Mucosa of stomach (tissue), 1 donor: Measurements from ENCODE around the gene EPC2.
"Not testable (repeated sequence)": the region's sequence is repeated elsewhere in the genome, so short reads cannot be mapped to it uniquely, and the experiment has no call there.

Experiments
- H3K27me3 ChIP-seq: one replicate; pipeline ENCODE4 v1.7.0; 2013; ENCODE audit warnings: mild to moderate bottlenecking, low read length; ENCODE audit not compliant: control insufficient read depth, insufficient read depth
- H3K36me3 ChIP-seq: one replicate; pipeline ENCODE4 v1.7.0; 2013; ENCODE audit warnings: low read length; ENCODE audit not compliant: control insufficient read depth, insufficient read depth
- H3K4me1 ChIP-seq: one replicate; pipeline ENCODE4 v1.7.0; 2013; ENCODE audit warnings: mild to moderate bottlenecking, low read length; ENCODE audit not compliant: control insufficient read depth, insufficient read depth
- H3K4me3 ChIP-seq: one replicate; pipeline ENCODE4 v1.7.0; 2013; ENCODE audit warnings: low read length
- H3K9ac ChIP-seq: one replicate; pipeline ENCODE4 v1.7.0; 2013; ENCODE audit warnings: mild to moderate bottlenecking, low read length, moderate library complexity
- H3K9me3 ChIP-seq: one replicate; pipeline ENCODE4 v1.7.0; 2013; ENCODE audit warnings: mild to moderate bottlenecking, low read length, moderate library complexity; ENCODE audit not compliant: control insufficient read depth
- donor health status: Pancreatic carcinoma.

Gene EPC2

DNA sequence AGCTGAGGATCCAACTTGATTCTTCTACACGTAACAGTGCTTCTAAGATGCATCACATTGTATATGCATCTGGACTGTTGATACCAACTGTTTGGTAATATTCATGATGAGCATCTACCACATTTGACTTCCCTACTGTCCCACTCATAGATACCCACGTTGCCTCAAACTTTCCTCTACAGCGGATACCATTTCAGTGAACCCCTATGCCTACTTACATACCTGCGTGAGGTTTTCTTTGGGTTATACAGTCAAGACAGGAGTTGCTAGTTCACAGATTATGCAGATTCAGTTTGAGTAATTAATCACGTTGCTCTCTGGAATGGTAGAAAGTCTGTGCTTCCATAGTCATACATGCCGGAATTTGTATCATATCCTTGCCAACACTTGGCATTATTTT lies 40.0 kb downstream of the EPC2 start:
- H3K9ac ChIP-seq: no peak overlapping the region
- H3K9me3 ChIP-seq: no peaks in the 10 kb centered on the region
- H3K27me3 ChIP-seq: no peaks in the 10 kb centered on the region
- H3K4me3 ChIP-seq: no peak overlapping the region
- no peaks in the 10 kb centered on the region for H3K4me1 ChIP-seq
- H3K36me3 ChIP-seq: no peaks in the 10 kb centered on the region

GRCh38 chr2:148687543-148687942 lies 43.0 kb downstream of the EPC2 start:
- Histone ChIP-seq H3K9ac (no peak overlapping the region), H3K4me1 (no peaks in the 10 kb centered on the region), H3K36me3 (no peaks in the 10 kb centered on the region), H3K4me3 (no peak overlapping the region), H3K9me3 (no peaks in the 10 kb centered on the region), H3K27me3 (no peaks in the 10 kb centered on the region)

GRCh38 chr2:148688011-148688410 lies 43.5 kb downstream of the EPC2 start:
- not testable (repeated sequence) for H3K4me3 ChIP-seq, H3K9ac ChIP-seq, H3K27me3 ChIP-seq, H3K4me1 ChIP-seq, H3K36me3 ChIP-seq, H3K9me3 ChIP-seq

- Histone ChIP-seq H3K4me1 (peaks cover 8% of the 10 kb centered on the region), H3K4me3 (no peak overlapping the region), H3K9me3 (peaks cover 5% of the 10 kb centered on the region), H3K27me3 (no peaks in the 10 kb centered on the region), H3K36me3 (no peaks in the 10 kb centered on the region), H3K9ac (no peak overlapping the region)
These were observed 52.4 kb downstream of the EPC2 start for GRCh38 chr2:148696985-148697384.

GRCh38 chr2:148699830-148700229 lies 55.3 kb downstream of the EPC2 start:
- no peak overlapping the region for H3K4me3 ChIP-seq
- no peaks in the 10 kb centered on the region for H3K36me3 ChIP-seq
- no peaks in the 10 kb centered on the region for H3K27me3 ChIP-seq
- H3K4me1 ChIP-seq: no peaks in the 10 kb centered on the region
- no peak overlapping the region for H3K9ac ChIP-seq
- H3K9me3 ChIP-seq: peaks cover 5% of the 10 kb centered on the region

- Histone ChIP-seq H3K27me3 (no peaks in the 10 kb centered on the region), H3K36me3 (no peaks in the 10 kb centered on the region), H3K9ac (no peak overlapping the region), H3K4me1 (no peaks in the 10 kb centered on the region), H3K4me3 (no peak overlapping the region), H3K9me3 (peaks cover 5% of the 10 kb centered on the region)
These were observed 56.5 kb downstream of the EPC2 start for GRCh38 chr2:148701039-148701438.

GRCh38 chr2:148701877-148702276 lies 57.3 kb downstream of the EPC2 start:
- Histone ChIP-seq H3K36me3 (no peaks in the 10 kb centered on the region), H3K4me1 (no peaks in the 10 kb centered on the region), H3K27me3 (no peaks in the 10 kb centered on the region), H3K9ac (no peak overlapping the region), H3K9me3 (peaks cover 5% of the 10 kb centered on the region), H3K4me3 (no peak overlapping the region)

DNA sequence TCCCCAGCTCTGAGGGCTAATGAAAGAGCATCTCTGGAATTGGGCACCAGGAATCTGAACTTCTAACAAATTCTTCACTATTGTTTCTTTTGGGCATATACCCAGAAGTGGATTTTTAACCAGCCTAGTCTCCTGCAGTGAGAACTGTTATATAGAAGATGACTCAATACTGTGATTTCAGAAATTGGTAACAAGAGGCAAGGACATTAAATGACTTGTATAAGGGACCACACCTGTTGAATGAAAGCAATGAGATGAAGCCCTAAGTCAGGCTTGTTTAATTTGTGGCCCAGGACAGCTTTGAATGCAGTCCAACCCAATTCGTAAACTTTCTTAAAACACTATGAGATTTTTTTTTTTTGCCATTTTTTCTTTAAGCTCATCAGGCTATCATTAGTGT lies 57.9 kb downstream of the EPC2 start:
- no peaks in the 10 kb centered on the region for H3K27me3 ChIP-seq
- peaks cover 5% of the 10 kb centered on the region for H3K9me3 ChIP-seq
- H3K4me1 ChIP-seq: no peaks in the 10 kb centered on the region
- no peaks in the 10 kb centered on the region for H3K36me3 ChIP-seq
- H3K9ac ChIP-seq: no peak overlapping the region
- H3K4me3 ChIP-seq: no peak overlapping the region

GRCh38 chr2:148704247-148704646 lies 59.7 kb downstream of the EPC2 start:
- Histone ChIP-seq H3K27me3 (no peaks in the 10 kb centered on the region), H3K36me3 (no peaks in the 10 kb centered on the region), H3K4me1 (no peaks in the 10 kb centered on the region), H3K9ac (no peak overlapping the region), H3K4me3 (no peak overlapping the region), H3K9me3 (peaks cover 5% of the 10 kb centered on the region)

DNA sequence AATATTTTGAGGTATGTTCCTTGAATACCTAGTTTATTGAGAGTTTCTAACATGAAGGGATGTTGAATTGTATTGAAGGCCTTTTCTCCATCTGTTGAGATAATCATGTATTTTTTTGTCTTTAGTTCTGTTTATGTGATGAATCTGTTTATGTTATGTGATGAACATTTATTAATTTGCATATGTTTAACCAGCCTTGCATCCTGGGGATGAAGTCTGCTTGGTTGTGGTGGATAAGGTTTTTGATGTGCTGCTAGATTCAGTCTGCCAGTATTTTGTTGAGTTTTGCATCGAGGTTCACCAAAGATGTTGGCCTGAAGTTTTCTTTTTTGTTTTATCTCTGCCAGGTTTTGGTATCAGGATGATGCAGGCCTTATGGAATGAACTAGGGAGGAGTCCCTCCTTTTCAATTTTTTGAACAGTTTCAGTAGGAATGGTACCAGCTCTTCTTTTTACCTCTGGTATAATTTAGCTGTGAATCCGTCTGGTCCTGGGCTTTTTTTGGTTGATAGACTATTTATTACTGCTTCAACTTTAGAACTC lies 71.9 kb downstream of the EPC2 start:
- Histone ChIP-seq H3K4me3 (no peak overlapping the region), H3K27me3 (no peaks in the 10 kb centered on the region), H3K9ac (no peak overlapping the region), H3K4me1 (peaks cover 21% of the 10 kb centered on the region), H3K9me3 (no peaks in the 10 kb centered on the region), H3K36me3 (no peaks in the 10 kb centered on the region)

GRCh38 chr2:148718039-148718438 lies 73.5 kb downstream of the EPC2 start:
- H3K36me3 ChIP-seq: no peaks in the 10 kb centered on the region
- H3K9ac ChIP-seq: no peak overlapping the region
- peaks cover 22% of the 10 kb centered on the region for H3K4me1 ChIP-seq
- H3K9me3 ChIP-seq: no peaks in the 10 kb centered on the region
- H3K4me3 ChIP-seq: no peak overlapping the region
- no peaks in the 10 kb centered on the region for H3K27me3 ChIP-seq

DNA sequence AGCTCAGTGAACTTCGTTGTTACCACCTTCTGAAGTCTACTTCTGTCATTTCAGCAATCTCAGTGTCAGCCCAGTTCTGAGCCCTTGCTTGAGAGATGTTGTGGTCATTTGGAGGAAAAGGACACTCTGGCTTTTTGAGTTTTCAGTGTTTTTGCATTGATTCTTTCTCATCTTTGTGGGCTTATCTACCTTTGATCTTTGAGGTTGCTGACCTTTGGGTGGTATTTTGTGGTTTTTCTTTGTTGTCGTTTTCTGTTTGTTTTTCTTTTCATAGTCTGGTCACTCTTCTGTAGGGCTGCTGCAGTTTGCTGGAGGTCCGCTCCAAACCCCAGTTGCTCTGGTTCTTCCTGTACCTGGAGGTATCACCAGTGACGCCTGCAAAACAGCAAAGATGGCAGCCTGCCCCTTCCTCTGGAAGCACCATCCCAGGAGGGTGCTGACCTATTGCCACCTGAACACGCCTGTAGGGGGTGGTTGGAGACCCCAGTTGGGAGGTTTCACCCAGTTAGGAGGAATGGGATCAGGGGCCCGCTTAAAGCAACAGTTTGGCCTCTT lies 74.7 kb downstream of the EPC2 start:
- no peaks in the 10 kb centered on the region for H3K9me3 ChIP-seq
- no peaks in the 10 kb centered on the region for H3K36me3 ChIP-seq
- no peaks in the 10 kb centered on the region for H3K27me3 ChIP-seq
- no peak overlapping the region for H3K4me3 ChIP-seq
- H3K4me1 ChIP-seq: peaks cover 22% of the 10 kb centered on the region
- H3K9ac ChIP-seq: no peak overlapping the region

DNA sequence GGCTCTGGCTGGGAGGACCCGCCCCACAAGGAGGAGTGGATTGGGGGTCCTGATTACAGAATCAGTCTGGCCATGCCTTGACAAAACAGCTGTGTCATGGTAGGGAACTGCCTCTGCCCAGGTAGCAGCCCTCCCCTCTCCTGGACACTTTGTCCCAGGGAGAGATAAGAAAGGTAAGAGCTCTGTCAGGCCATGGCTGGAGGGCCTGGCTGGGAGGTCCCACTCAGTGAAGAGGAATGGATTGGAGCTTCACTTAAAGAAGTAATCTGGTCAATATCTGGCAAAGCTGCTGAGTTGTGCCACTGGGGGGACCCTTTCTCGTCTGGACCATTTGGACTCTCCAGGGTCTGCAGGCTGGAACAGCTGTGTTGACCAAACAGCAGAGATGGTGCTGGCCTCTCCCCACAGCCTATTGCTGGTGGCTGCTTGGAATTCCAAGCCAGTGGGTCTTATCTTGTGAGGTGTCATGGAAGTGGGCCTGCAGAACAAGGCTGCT lies 75.4 kb downstream of the EPC2 start:
- Histone ChIP-seq H3K4me3 (no peak overlapping the region), H3K9me3 (no peaks in the 10 kb centered on the region)

More for the DNA sequence above, 75.4 kb downstream of the EPC2 start:
- H3K27me3 ChIP-seq: no peaks in the 10 kb centered on the region
- no peak overlapping the region for H3K9ac ChIP-seq
- no peaks in the 10 kb centered on the region for H3K36me3 ChIP-seq
- peaks cover 22% of the 10 kb centered on the region for H3K4me1 ChIP-seq
